NOMO-1 treated with DMSO at 0.1 percent for 48 hours (cell line): ENCODE data around the gene FEZ2.
A peak's percentile ranks its signal among the peaks of the same experiment; 100 is the strongest.

Experiments
- DNase-seq: peaks from one replicate; lab custom pipeline; 2025; ENCODE audit not compliant: unreplicated experiment; lab: John Stamatoyannopoulos, UW

The FEZ2 gene

DNA sequence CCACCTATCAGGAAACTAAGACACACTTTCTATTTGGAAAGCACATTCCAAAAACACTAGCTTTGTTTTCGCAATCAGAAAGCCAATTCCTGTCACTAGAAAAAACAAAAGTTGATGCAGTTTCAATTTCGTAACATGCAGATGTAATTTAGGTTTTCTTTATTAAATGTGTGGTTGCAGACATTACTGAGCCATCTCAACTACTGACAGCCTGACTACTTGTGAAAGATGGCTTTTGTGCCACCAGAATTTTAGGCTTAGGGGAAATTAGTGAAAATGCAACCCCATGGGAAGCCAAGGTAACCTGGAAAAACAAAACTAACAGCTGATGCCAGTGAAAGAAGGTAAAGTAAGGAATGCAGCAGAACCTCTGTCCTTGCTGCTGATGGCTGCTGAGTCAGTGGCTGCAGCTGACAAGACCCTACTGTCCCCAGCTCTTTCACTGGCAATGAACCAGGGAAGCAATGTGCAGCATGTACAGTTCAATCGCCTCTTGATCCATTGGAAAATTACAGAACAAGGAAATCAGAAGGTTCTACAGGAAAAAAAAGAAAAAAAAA lies 34.9 kb downstream of the FEZ2 start:
- peak; percentile 42 for DNase-seq

DNA sequence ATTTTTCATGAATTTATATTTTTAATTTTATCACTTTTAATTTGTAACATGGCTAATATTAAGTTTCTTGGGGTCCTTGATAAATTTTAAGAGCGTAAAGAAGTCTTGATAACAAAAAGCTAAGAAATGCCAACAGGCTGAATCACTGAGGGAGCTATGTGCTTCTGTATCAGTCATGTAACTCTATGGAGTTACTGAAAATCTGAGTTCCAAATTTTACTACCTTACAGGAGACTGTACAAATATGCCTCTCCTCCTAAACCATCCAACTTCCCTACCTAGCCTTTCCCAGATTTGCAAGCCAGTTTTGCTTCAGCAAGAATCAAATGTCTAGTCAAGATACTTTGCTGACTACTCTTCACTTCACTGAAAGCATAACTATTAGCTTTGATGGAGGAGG lies 35.7 kb downstream of the FEZ2 start:
- DNase-seq, result no peak

DNA sequence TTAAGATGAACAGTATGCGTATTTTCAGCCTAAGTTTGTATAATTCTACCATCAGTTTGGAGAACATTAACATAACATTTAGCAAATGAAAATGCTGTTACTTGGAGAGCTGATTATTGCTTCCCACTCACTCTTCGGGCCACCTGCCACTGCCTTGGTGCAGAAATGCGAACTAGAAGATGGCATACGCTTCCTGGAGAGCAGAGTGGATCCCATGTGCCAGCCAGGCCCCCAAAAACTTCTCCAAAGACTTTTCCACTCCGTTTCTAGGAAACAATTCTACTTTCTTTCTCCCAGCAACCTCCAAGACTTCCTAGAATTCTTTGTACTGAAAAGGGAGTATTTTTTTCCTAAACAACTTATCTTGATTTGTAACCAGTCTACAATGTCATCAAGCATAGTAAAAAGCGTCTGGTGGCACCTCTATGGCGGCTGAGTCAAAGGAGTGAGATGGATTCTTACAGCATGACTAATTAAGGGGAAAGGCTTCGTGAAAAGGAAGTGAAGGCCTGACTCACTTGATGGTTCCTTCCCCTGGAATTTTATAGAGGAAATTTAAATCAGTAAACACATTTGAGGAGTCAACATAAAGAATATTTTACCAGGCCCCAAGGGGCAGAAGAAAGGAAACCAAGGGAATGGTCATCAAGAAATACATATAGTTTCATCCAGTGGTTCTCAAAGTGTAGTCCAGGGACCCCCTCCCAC lies 36.6 kb downstream of the FEZ2 start:
- no peak for DNase-seq

DNA sequence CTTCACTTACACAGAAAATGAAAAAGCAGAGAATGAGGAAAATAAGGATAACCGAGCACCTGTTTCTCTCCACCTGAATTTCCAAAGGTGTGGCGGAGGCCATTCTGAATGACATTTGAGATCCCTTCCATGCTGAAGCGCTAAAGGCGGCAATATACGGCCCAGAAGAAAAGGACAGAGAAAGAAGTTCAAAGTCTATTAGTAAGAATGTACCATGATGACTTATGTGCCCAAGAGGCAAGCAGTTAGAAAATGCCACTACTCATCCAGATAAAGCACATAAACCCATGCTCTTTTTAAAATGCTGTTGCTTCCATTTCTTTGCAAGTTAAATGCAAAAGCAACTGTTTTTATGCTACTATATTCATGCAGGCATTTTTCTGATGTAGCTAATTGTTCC lies 37.2 kb downstream of the FEZ2 start:
- no peak for DNase-seq

DNA sequence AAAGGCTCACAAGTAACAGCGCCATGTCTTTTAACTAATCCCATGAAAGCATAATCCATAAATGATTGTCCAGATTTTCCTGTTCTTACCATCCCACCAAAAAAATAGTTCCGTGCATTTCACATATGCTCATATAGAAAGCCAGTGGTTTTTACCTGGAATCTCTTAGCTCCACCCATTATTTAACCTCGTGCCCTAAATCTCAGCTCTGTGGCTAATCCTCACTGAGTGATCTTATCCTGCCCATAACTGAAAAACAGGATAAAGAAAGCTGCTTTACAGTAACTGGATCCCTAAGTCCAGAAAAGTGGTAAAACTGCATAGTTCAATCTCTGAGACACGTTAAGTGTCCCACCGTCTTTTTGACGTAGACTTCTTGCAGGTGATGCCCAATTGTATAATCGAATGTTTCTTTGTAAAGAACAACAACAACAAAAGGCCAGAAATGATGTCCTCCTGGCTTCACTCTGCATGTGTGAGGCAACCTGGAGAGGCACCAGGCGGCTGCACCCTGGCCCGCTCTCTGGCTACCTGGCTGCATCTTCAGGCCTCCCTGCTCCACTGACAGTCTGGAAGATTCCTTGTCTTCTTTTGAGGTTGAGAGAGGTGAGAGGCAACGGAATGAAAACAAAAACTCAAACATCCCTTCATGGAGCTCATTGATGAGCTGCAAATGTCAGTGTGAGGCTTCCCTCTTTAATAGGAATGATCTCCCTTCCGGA lies 38.6 kb downstream of the FEZ2 start:
- no peak for DNase-seq

DNA sequence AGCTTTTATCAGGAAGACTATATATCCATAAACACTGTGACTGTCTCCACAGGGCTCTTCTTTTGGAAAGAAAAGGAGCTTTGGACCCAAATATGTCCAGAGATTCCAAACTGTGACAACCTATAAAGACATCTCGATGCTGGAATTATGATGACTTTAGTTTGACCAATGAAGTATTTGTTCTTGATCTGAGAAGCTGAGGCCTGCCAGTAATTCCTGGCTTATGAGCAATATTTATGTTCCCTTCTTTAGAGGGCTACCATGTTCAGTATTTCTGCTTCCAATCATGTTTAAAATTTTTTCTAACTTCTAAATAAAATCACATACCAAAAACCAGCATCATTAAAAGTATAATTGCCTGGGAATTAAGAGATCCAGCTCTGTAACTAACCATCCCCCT lies 41.1 kb downstream of the FEZ2 start:
- DNase-seq, result no peak

DNA sequence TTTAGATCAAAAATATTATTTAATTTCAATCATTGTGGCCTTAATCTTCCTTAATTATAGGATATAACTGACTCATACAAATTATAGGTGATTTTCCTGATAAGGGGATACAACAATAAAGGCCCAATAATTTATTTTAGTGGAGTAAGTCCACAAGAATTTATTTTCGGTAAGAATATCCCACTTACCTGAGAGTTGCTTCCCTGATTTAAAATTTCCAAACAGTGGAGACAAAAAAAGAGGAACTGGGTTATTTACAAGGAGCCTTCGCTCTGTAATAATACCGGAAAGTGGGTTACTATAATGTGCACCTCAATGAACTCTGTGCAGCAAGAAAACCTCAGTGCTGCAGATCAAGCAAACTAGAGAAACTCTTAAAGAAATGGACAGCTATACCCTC lies 42.2 kb downstream of the FEZ2 start:
- no peak for DNase-seq

DNA sequence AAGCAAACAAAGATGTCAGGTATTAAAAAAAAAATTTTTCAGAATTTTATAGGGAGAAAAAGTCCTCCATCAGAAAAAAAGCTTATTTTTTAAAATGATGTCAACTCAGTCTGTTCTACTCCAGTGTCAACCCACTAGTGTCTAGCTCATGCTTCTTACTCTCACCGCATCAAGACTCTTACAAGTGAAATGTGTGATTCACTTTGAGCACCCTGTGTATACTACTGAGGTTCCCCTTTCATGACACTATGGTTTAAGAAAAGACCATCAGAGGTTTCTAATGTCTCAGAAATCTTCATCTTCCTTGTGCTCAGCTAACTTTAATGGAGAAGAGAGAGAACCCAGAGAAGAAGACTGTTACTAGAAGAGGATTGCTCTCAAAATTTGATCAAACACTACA lies 43.4 kb downstream of the FEZ2 start:
- no peak for DNase-seq

DNA sequence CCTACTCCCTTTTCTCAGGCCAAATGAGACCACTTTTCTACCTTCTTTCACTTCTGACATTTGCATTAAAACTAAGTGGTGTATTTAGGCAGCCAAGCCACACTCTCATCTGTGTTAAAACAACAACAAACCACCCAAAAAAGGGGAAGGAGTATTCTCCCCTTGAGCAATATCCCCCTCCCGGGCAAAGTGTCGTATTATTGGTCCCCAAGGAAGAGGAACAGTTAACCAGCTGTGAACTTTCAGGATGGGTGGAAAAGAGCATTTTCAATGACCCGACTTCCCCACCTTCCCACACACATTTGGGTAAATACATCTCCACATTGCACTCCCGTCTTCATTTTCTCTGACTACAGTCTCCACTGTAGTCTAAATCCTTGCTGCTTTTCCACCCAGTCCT lies 44.3 kb downstream of the FEZ2 start:
- DNase-seq, result peak; percentile 62

DNA sequence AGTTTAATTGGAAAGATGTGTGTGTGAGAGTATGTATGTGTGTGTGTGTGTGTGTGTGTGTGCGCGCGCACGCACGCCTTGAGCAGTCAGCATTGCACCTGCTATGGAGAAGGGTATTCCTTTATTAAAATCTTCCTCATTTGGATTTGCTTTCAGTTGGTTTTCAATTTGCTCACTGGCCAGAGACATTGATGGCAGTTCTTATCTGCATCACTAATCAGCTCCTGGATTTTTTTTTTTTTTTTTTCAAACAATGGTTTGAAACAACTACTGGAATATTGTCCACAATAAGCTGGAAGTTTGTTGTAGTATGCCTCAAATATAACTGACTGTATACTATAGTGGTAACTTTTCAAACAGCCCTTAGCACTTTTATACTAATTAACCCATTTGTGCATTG lies 48.0 kb downstream of the FEZ2 start:
- DNase-seq, result no peak

DNA sequence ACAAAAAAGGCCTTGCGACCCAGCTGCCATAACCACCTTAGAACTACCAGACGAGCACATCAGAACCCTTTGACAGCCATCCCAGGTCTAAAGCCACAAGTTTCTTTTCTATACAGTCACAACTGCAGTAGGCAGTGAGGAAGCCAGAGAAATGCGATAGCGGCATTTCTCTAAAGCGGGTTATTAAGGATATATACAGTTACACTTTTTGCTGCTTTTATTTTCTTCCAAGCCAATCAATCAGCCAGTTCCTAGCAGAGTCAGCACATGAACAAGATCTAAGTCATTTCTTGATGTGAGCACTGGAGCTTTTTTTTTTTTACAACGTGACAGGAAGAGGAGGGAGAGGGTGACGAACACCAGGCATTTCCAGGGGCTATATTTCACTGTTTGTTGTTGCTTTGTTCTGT lies 48.8 kb downstream of the FEZ2 start:
- DNase-seq, result no peak

DNA sequence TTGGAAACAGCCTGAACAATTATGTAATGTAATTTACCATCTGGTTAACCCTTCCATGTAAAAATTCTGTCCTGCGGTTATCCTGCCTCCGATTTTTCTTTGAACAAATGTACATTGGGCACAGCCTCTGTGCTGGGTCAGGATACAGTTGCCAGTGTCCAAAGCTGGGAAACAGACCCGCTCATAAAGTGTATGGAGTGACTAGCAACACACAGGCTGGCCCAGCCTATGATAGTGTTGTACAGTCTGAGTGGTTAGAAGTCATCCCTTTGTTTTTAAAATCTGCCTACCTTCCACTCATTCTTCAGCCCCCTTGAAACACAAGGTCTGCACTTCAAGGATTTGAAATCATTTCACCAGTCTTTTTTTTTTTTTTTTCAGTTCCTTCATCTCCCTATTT lies 50.1 kb downstream of the FEZ2 start:
- no peak for DNase-seq

DNA sequence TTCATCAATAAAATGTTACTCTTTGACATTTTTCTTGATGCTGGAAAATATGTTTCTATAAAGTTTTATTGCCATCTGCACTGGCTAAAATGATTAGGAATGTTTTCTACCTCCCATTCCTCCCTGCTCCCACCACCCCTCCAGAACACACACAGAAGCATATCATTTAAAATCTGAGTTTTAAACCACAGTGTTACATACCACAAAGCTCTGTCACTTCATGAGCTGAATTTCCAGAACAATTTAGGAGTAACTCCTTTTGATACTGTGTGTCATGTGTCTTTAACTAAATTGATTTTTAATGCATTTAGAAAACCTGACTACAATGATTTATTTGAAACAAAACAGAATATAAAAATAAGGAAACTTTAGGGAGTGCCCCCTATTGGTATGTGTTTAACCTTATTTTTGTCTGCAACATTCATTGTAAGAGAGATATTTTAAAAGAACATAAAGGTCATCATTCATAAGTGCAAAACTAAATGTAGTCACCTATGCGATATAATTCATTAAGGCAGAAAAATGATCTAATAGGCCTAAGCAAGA lies 52.0 kb downstream of the FEZ2 start:
- DNase-seq, result no peak

DNA sequence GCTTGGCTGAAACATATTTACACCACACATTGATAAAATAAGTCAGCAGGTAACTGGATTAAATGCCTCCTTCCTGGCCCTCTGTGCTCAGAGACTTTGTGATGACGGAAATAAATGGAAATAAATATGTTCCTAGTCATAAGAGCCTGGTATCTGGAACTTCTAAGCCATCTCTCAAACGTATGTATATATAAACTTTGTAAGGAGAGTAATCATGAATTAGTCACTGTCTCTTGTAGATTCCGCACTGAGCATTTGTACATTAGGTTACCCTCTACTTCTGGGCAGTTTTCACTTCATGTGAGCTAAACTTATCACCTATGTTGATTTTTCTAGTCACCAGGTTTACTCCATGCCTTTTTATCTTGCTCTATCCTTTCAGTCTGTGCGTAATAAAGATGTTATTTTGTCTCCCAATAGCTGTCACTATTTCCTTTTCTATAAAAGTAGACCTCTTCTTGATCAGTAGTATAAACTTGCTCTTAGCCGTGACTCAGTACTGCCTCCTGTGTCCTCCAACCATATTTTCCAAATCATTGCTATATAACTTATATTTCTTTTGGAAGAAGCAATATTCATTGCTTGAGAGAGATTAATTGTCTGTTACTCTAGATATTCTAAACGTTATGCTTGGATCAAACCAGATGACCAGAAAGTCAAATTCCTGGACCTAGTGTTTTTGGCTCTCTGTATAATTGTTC lies 53.2 kb downstream of the FEZ2 start:
- DNase-seq, result no peak

DNA sequence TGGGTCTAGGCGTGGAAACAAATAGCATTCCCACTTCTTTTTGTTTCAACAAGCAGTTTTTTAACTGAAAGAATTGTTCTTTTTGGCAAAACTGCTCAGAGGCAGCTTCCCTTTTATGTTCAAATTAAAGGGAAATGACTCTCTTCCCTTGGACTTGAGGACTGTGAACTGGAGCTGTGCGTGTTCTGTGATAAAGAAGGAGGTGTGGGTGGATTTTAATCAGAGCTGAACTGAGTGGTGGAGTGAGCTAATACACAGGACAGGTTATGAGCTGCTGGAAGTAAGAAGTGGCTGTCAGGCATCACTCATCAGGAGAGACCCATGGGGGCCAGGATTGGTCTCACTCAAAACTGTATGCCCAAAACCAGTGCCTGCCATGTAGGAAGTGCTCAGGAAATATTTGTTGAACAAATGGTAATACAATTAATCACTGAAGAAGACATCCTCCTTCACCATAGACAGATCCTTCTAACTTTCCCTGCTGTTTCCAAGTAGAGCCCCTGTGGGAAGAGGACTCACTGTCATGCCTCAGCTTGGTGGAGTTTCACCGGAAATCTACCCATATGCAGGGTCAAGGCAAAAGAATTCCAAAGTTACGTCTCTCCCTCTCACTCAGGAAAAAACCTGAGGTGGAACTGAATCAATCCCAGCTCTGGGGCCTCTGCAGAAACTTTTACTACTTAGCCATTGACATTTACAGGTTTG lies 55.9 kb downstream of the FEZ2 start:
- no peak for DNase-seq

DNA sequence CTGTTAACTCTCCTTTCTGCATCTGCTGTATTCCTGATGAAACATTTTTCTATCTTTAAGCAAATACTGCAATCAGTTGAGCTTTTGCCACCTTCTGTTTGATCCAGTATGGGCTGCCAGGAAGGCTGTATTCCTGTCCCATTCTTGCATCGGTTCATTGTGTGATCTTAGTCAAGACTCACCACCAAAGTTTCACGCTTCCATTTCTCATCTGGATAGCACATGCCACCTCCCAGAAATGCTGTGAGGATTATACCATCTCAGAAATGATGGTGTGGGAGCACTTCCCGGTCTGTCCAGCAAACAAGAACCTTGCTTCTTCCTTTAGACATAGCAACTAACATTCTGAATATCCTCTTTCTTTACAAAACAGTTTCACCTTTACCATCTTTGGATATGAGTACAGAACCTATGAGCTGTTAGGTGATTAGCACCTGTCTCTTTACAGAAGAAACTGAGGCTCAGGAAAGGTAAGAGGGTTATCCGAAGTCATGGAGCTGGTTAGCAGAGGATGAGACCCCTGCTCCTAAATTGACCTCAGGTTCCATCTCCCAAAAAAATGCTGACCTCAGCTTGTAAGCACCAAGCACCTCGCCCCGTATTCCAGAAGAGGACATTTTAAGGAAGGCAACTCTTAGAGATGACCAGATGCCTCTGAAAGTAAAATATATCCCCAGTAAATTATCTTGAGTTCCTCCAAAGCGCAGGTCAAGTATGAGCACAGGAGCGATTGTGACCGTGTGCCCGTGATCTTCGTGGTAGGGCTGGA lies 56.8 kb downstream of the FEZ2 start:
- DNase-seq, result no peak

DNA sequence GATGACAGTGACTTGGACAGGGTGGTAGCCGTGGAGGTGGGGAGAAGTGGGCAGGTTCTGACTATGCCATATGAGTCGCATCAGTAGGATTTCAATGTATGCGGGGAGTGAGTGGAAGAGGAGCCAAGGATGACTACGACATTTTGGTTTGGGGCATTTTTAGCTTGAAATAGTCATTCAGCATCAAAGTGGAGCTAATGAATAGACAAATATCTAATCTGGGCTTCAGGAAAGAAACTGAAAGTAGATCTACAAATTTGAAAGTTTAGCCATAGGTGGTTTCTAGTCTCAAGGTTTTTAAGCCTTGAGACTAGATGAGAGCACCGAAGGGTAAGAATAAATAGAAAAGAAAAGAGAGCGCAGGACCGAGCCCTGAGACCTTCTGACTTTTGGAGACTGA lies 58.3 kb downstream of the FEZ2 start:
- DNase-seq, result no peak

DNA sequence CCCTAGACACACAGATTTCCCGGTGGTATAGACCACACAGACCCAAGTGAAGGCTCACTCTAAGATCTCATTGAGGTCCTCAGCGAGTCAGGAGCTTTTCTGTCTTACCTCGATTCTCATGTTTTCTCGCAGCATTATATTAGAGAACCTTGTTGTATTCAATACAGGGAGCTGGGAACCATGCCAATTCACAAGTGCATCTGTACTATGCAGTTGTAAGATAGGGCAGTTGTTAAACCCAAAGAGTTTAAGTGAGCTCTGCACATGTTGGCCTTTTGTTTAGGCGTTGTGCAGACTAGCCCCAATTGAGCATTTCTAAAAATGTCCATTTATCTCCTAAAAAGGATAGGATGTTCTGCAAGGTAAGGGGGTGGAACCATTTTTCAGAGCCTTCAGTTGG lies 59.6 kb downstream of the FEZ2 start:
- DNase-seq, result no peak

DNA sequence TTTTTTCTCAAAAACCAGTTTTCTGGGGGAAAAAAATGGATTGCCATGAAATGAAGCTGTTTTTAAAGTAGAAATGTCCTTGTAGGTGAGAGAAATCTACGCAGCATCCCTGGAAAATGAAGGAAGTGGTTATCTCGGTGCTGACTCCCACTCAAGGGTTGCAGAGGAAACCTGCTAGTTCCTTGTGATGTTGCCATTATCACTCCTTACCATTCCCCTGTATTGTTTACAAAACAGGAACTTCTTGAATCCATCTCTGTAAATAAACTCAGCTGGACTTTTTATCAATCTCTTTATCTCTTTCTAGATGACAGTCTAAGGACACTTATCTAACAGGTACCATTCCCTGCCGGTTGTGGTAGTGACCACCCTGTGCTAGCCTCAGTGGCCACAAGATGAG lies 61.2 kb downstream of the FEZ2 start:
- DNase-seq, result no peak

DNA sequence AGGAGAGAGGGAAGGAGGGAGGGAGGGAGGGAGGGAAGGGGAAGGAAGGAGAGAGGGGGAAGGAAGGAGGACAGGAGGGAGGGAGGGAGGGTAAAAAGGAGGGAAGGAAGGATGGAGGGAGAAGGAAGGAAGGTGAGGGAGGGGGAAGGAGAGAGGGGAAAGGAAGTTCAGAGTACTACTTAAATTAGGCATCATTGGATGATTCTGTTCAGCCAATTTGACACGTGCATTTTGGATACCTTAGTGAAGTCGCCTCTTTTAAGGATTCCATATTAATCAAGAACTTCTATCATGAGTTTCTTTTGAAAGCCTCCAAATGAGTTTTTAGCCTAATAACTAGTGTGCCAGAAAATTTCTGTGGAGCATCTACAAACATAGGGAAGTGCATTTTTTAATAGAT lies 62.9 kb downstream of the FEZ2 start:
- no peak for DNase-seq
